NCI-H1930 (cell line): ENCODE measurements around the gene AZU1.

Experiments used
- DNase-seq, 2 experiments: peaks; one replicate each; lab custom pipeline; 2025; lab: John Stamatoyannopoulos, UW

The AZU1 gene

GRCh38 chr19:827710-828321 is at the start of gene AZU1:
AZU1 (plus strand) TSS chr19:827837; CDS start chr19:827847, 10 bp downstream.
- no peak for DNase-seq

GRCh38 chr19:778910-779653 is 48.6 kb upstream of the AZU1 start:
- DNase-seq, result no peak

GRCh38 chr19:780935-781334 is 46.7 kb upstream of the AZU1 start:
- DNase-seq, result no peak

GRCh38 chr19:781800-782184 is 45.8 kb upstream of the AZU1 start:
- DNase-seq, result no peak

GRCh38 chr19:782185-782877 is 45.3 kb upstream of the AZU1 start:
- DNase-seq, result no peak

GRCh38 chr19:782878-783668 is 44.6 kb upstream of the AZU1 start:
- DNase-seq, result no peak

- no peak for DNase-seq
These were observed 43.1 kb upstream of the AZU1 start for GRCh38 chr19:784541-784940.

GRCh38 chr19:787536-787935 is 40.1 kb upstream of the AZU1 start:
- no peak for DNase-seq

GRCh38 chr19:788686-788982 is 39.0 kb upstream of the AZU1 start:
- DNase-seq, result no peak

- no peak for DNase-seq
These were observed 38.5 kb upstream of the AZU1 start for GRCh38 chr19:788983-789700.

- no peak for DNase-seq
These were observed 38.0 kb upstream of the AZU1 start for GRCh38 chr19:789701-790060.

GRCh38 chr19:791007-791566 is 36.5 kb upstream of the AZU1 start:
- DNase-seq, result no peak

GRCh38 chr19:791567-792305 is 35.9 kb upstream of the AZU1 start:
- DNase-seq, result no peak

- no peak for DNase-seq
These were observed 35.2 kb upstream of the AZU1 start for GRCh38 chr19:792306-792885.

- no peak for DNase-seq
These were observed 33.8 kb upstream of the AZU1 start for GRCh38 chr19:793806-794205.

GRCh38 chr19:795073-795611 is 32.5 kb upstream of the AZU1 start:
- DNase-seq, result no peak

GRCh38 chr19:795691-796581 is 31.7 kb upstream of the AZU1 start:
- DNase-seq, result no peak

GRCh38 chr19:796692-797527 is 30.7 kb upstream of the AZU1 start, which contains the start of gene PTBP1:
PTBP1 (plus strand) TSS chr19:797452; CDS start chr19:797498, 46 bp downstream.
- DNase-seq, result peak; percentile 99
